Measurements from ENCODE around the gene TTC39A.
A peak's percentile ranks its signal among the peaks of the same experiment; 100 is the strongest.

TTC39A gene

GRCh38 chr1:51284487-51284954 is 45.8 kb downstream of the TTC39A start:
- H3K36me3 Mint-ChIP-seq: peaks cover 5% of the 10 kb centered on the region
- H3K9me3 Mint-ChIP-seq: no peaks in the 10 kb centered on the region
- DNase-seq (ENCODE audit: low spot score in 2 of 2): no peak
- ATAC-seq: peak; percentile 35
- H3K27ac Mint-ChIP-seq: no peak overlapping the region
- peaks cover 32% of the 10 kb centered on the region for H3K4me1 Mint-ChIP-seq
- H3K4me3 Mint-ChIP-seq: no peak overlapping the region

GRCh38 chr1:51283979-51284378 is 46.4 kb downstream of the TTC39A start:
- DNase-seq (ENCODE audit: low spot score in 2 of 2): no peak
- Mint-ChIP-seq H3K27ac (no peak overlapping the region), H3K4me3 (no peak overlapping the region), H3K36me3 (peaks cover 5% of the 10 kb centered on the region), H3K9me3 (no peaks in the 10 kb centered on the region), H3K4me1 (peaks cover 32% of the 10 kb centered on the region)
- peak; percentile 35 for ATAC-seq

GRCh38 chr1:51282605-51283004 is 47.8 kb downstream of the TTC39A start:
- H3K4me3 Mint-ChIP-seq: no peak overlapping the region

GRCh38 chr1:51281807-51282206 is 48.6 kb downstream of the TTC39A start:
- peaks cover 32% of the 10 kb centered on the region for H3K4me1 Mint-ChIP-seq
- DNase-seq (ENCODE audit: low spot score in 2 of 2) (no peak), ATAC-seq (no peak)
- H3K36me3 Mint-ChIP-seq: peaks cover 5% of the 10 kb centered on the region
- no peak overlapping the region for H3K27ac Mint-ChIP-seq
- no peaks in the 10 kb centered on the region for H3K9me3 Mint-ChIP-seq
- no peak overlapping the region for H3K4me3 Mint-ChIP-seq

More at GRCh38 chr1:51282605-51283004, 47.8 kb downstream of the TTC39A start:
- Mint-ChIP-seq H3K27ac (no peak overlapping the region), H3K4me1 (peaks cover 32% of the 10 kb centered on the region), H3K36me3 (peaks cover 5% of the 10 kb centered on the region), H3K9me3 (no peaks in the 10 kb centered on the region)
- DNase-seq (ENCODE audit: low spot score in 2 of 2) (no peak), ATAC-seq (peak; percentile 83)

- Mint-ChIP-seq H3K4me1 (peaks cover 31% of the 10 kb centered on the region), H3K27ac (no peak overlapping the region), H3K9me3 (no peaks in the 10 kb centered on the region), H3K4me3 (no peak overlapping the region), H3K36me3 (peaks cover 7% of the 10 kb centered on the region)
- no peak for DNase-seq (ENCODE audit: low spot score in 2 of 2)
- ATAC-seq: no peak
Observed at GRCh38 chr1:51280321-51280978, 49.9 kb downstream of the TTC39A start.

- no peaks in the 10 kb centered on the region for H3K4me1 Mint-ChIP-seq
- DNase-seq (ENCODE audit: low spot score in 2 of 2) (no peak), ATAC-seq (no peak)
- no peaks in the 10 kb centered on the region for H3K9me3 Mint-ChIP-seq
- H3K4me3 Mint-ChIP-seq: no peak overlapping the region
- peaks cover 32% of the 10 kb centered on the region for H3K36me3 Mint-ChIP-seq
- no peak overlapping the region for H3K27ac Mint-ChIP-seq
Observed at GRCh38 chr1:51276286-51276685, 54.1 kb downstream of the TTC39A start.

- Mint-ChIP-seq H3K36me3 (peaks cover 48% of the 10 kb centered on the region), H3K4me1 (no peaks in the 10 kb centered on the region), H3K27ac (no peak overlapping the region), H3K4me3 (no peak overlapping the region), H3K9me3 (no peaks in the 10 kb centered on the region)
- no peak for ATAC-seq
- DNase-seq (ENCODE audit: low spot score in 2 of 2): no peak
Observed at GRCh38 chr1:51274676-51275075, 55.7 kb downstream of the TTC39A start.

GRCh38 chr1:51272916-51273315 is 57.4 kb downstream of the TTC39A start:
- no peak overlapping the region for H3K4me3 Mint-ChIP-seq
- ATAC-seq (no peak), DNase-seq (ENCODE audit: low spot score in 2 of 2) (no peak)
- peaks cover 52% of the 10 kb centered on the region for H3K36me3 Mint-ChIP-seq
- no peaks in the 10 kb centered on the region for H3K9me3 Mint-ChIP-seq
- peaks cover 10% of the 10 kb centered on the region for H3K4me1 Mint-ChIP-seq
- H3K27ac Mint-ChIP-seq: no peak overlapping the region

GRCh38 chr1:51270751-51271150 is 59.6 kb downstream of the TTC39A start:
- peaks cover 28% of the 10 kb centered on the region for H3K4me1 Mint-ChIP-seq
- peaks cover 52% of the 10 kb centered on the region for H3K36me3 Mint-ChIP-seq
- no peak for ATAC-seq
- no peaks in the 10 kb centered on the region for H3K9me3 Mint-ChIP-seq
- H3K27ac Mint-ChIP-seq: no peak overlapping the region
- no peak for DNase-seq (ENCODE audit: low spot score in 2 of 2)
- no peak overlapping the region for H3K4me3 Mint-ChIP-seq

GRCh38 chr1:51268634-51269033 is 61.7 kb downstream of the TTC39A start:
- Mint-ChIP-seq H3K4me1 (peaks cover 49% of the 10 kb centered on the region), H3K27ac (no peak overlapping the region), H3K36me3 (peaks cover 41% of the 10 kb centered on the region), H3K4me3 (no peak overlapping the region), H3K9me3 (no peaks in the 10 kb centered on the region)
- DNase-seq (ENCODE audit: low spot score in 2 of 2) (no peak), ATAC-seq (no peak)

GRCh38 chr1:51266791-51267190 is 63.6 kb downstream of the TTC39A start:
- Mint-ChIP-seq H3K4me3 (no peak overlapping the region), H3K36me3 (peaks cover 25% of the 10 kb centered on the region), H3K27ac (peak overlapping the region; percentile 53), H3K9me3 (no peaks in the 10 kb centered on the region), H3K4me1 (peaks cover 53% of the 10 kb centered on the region)
- ATAC-seq (no peak), DNase-seq (ENCODE audit: low spot score in 2 of 2) (no peak)

- Mint-ChIP-seq H3K9me3 (no peaks in the 10 kb centered on the region), H3K27ac (peak overlapping the region; percentile 53), H3K4me3 (no peak overlapping the region), H3K4me1 (peaks cover 56% of the 10 kb centered on the region), H3K36me3 (peaks cover 25% of the 10 kb centered on the region)
- ATAC-seq (no peak), DNase-seq (ENCODE audit: low spot score in 2 of 2) (no peak)
Observed at GRCh38 chr1:51266181-51266580, 64.2 kb downstream of the TTC39A start.

- ATAC-seq (no peak), DNase-seq (ENCODE audit: low spot score in 2 of 2) (no peak)
- H3K4me3 Mint-ChIP-seq: no peak overlapping the region
- peak overlapping the region; percentile 53 for H3K27ac Mint-ChIP-seq
- peaks cover 62% of the 10 kb centered on the region for H3K4me1 Mint-ChIP-seq
- peaks cover 22% of the 10 kb centered on the region for H3K36me3 Mint-ChIP-seq
- H3K9me3 Mint-ChIP-seq: no peaks in the 10 kb centered on the region
Observed at GRCh38 chr1:51265618-51266017, 64.7 kb downstream of the TTC39A start.

- Mint-ChIP-seq H3K27ac (no peak overlapping the region), H3K4me3 (no peak overlapping the region), H3K36me3 (peaks cover 11% of the 10 kb centered on the region), H3K9me3 (no peaks in the 10 kb centered on the region), H3K4me1 (peaks cover 67% of the 10 kb centered on the region)
- ATAC-seq: no peak
- no peak for DNase-seq (ENCODE audit: low spot score in 2 of 2)
Observed at GRCh38 chr1:51264451-51264850, 65.9 kb downstream of the TTC39A start.

- Mint-ChIP-seq H3K27ac (peak overlapping the region; percentile 26), H3K36me3 (peaks cover 9% of the 10 kb centered on the region), H3K9me3 (no peaks in the 10 kb centered on the region), H3K4me3 (no peak overlapping the region), H3K4me1 (peaks cover 68% of the 10 kb centered on the region)
- no peak for DNase-seq (ENCODE audit: low spot score in 2 of 2)
- ATAC-seq: no peak
Observed at GRCh38 chr1:51263147-51263877, 67.0 kb downstream of the TTC39A start.

GRCh38 chr1:51255331-51255730 is 75.0 kb downstream of the TTC39A start:
- no peak for DNase-seq (ENCODE audit: low spot score in 2 of 2)

More at GRCh38 chr1:51255331-51255730, 75.0 kb downstream of the TTC39A start:
- Mint-ChIP-seq H3K9me3 (no peaks in the 10 kb centered on the region), H3K27ac (no peak overlapping the region), H3K36me3 (peaks cover 6% of the 10 kb centered on the region), H3K4me1 (peaks cover 21% of the 10 kb centered on the region), H3K4me3 (no peak overlapping the region)
- no peak for ATAC-seq

Measured in stimulated activated effector memory CD8-positive, alpha-beta T cell treated with anti-CD3 and anti-CD28 coated beads, Interleukin-12 subunit alpha, Interleukin-12 subunit beta, amount 100 ng/mL, for 72 hours (primary cell).